ENCODE results near the gene OLA1. TPM values are rescaled to one million over a fixed set of nuclear protein-coding genes. Genes with fewer than 3 reads are reported as not detected.

OLA1 gene
- total RNA-seq, 4 donors from 2014 or later = 72.7 to 85.1 (median 78.3) TPM

DNA sequence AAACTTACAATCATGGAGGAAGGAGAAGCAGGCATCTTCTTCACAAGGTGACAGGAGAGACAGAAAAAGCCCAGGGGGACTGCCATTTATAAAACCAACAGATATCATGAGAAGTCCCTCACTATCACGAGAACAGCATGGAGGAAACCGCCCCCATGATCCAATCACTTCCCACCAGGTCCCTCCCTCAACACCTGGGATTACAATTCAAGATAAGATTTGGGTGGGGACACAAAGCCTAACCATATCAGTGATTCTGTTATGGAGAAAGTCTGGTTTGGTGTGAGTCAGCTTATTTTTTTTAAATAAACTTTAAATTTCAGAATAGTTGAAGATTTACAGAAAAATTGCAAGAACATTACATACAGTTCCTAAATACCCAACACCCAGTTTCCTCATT is 198.4 kb downstream of the OLA1 start:
- H3K9me3 ChIP-seq = no peaks in the 10 kb centered on the region
- H3K27ac ChIP-seq = no peak overlapping the region
- H3K4me3 ChIP-seq = no peak overlapping the region
- DNase-seq = no peak
- H3K36me3 ChIP-seq = no peaks in the 10 kb centered on the region
- 54 to 74% methylated on average over 2 of the region's 2 CpGs for WGBS, 2 donors
- TF ChIP-seq POLR2A (IDR thresholded peaks at IDR 0.05) = no peak
- TF ChIP-seq, protein P1, sequence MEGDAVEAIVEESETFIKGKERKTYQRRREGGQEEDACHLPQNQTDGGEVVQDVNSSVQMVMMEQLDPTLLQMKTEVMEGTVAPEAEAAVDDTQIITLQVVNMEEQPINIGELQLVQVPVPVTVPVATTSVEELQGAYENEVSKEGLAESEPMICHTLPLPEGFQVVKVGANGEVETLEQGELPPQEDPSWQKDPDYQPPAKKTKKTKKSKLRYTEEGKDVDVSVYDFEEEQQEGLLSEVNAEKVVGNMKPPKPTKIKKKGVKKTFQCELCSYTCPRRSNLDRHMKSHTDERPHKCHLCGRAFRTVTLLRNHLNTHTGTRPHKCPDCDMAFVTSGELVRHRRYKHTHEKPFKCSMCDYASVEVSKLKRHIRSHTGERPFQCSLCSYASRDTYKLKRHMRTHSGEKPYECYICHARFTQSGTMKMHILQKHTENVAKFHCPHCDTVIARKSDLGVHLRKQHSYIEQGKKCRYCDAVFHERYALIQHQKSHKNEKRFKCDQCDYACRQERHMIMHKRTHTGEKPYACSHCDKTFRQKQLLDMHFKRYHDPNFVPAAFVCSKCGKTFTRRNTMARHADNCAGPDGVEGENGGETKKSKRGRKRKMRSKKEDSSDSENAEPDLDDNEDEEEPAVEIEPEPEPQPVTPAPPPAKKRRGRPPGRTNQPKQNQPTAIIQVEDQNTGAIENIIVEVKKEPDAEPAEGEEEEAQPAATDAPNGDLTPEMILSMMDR (IDR thresholded peaks at IDR 0.05) = no peak
- peaks cover 0 to 39% (median 11%) of the 10 kb centered on the region in 3 donors for H3K4me1 ChIP-seq
- intact Hi-C loops (cut with DNase I) = loop anchor here (10.0 kb wide), 1 partner anchor 165 kb away; no protein-coding TSS in a partner anchor
- H3K27me3 ChIP-seq = no peaks in the 10 kb centered on the region

DNA sequence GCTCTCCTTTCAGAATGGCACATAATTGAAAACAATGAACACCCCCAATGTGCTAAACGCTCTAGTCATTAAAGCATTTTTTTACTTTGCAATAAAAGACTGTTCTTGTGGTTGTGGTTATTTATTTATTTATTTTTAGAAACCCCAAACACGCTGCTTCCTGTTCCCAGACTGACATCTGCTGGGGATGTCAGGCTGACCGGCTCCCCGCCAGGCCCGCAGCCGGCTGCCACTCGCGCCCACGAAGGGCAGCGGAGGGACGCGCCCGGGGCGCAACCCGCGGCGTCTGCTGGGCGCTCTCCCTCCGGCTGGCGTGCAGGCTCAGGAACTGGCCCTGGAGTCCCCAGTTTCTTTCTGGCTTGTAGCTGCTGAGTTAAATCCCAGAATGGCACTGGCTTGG is 200.1 kb downstream of the OLA1 start:
- H3K9me3 ChIP-seq = no peaks in the 10 kb centered on the region
- TF ChIP-seq, protein P1 (IDR thresholded peaks at IDR 0.05) = no peak
- no peak for TF ChIP-seq POLR2A (IDR thresholded peaks at IDR 0.05)
- DNase-seq = no peak
- H3K4me1 ChIP-seq = peaks cover 0 to 22% (median 6%) of the 10 kb centered on the region in 3 donors
- 87 to 90% methylated on average over 13 to 16 of the region's 20 CpGs for whole genome bisulfite sequencing, 2 donors
- intact Hi-C loops (cut with DNase I) = no loop called here
- no peaks in the 10 kb centered on the region for H3K27me3 ChIP-seq
- H3K4me3 ChIP-seq = no peak overlapping the region
- H3K36me3 ChIP-seq = no peaks in the 10 kb centered on the region
- H3K27ac ChIP-seq = no peak overlapping the region

DNA sequence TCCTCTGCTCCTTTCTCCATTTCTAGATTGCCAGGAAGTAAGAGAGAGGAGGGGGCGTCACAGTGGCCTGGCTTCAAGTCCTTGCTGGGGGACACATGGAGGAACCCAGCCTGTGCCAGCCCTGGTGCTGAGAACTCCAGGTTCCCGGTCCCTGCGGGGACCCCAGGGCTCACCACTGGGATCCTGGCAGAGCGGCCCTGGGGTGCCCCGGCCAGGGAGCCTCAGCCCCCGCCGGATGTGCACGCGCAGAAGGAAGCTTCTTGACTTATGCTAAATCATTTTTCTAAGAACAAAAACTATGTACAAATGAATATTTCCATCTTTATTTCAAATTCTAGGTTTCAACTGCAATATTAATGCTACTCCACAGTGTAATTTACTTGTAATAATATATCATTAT is 200.6 kb downstream of the OLA1 start:
- intact Hi-C loops (cut with DNase I) = no loop called here

DNA sequence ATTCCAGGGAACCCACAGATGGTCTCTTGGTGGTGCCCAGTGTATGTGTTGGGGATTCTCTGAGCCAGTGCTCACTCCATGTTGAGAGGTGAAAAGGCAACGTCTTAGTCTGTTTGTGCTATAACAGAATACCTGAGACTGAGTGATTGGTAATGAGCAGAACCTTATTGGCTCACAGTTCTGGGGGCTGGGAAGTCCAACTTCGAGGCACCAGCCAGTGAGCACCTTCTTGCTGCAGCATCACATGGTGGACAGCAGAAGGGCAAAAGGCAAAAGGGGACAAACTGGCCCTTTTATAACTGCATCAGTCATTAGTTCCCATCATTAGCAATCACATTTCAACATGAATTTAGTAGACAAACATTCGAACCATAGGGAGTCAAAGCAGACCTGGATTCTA is 202.2 kb downstream of the OLA1 start:
- DNase-seq = no peak
- 68 to 84% methylated on average over 3 of the region's 3 CpGs for WGBS, 2 donors

More for the DNA sequence above, 200.6 kb downstream of the OLA1 start:
- Histone ChIP-seq H3K4me1 (peaks cover 0 to 17% (median 6%) of the 10 kb centered on the region in 3 donors), H3K27ac (no peak overlapping the region), H3K4me3 (no peak overlapping the region), H3K27me3 (no peaks in the 10 kb centered on the region), H3K36me3 (no peaks in the 10 kb centered on the region), H3K9me3 (no peaks in the 10 kb centered on the region)
- DNase-seq = no peak
- TF ChIP-seq, protein P1 (IDR thresholded peaks at IDR 0.05) = no peak
- TF ChIP-seq POLR2A (IDR thresholded peaks at IDR 0.05) = no peak
- 88% methylated on average over 9 of the region's 9 CpGs for WGBS, 2 donors

DNA sequence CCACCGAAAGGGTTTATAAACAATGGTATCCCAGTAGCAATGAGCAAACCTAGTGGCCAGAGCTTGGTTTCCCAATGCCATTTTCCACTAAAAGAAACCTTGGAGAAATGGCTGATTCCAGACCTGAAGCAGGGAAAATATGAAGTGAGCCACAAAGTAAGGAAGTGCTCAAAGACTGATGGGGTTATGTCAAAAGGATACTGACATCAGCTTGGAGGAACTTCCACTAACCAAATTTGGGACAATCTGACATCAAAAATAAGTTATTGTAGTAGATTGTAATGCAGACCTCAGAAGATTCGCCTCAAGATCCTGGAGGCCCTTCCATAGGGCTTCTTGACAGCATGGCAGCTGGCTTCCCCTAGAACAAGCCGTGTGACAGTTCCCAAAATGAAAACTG is 203.8 kb downstream of the OLA1 start:
- no peak overlapping the region for H3K4me3 ChIP-seq
- no peak for TF ChIP-seq POLR2A (IDR thresholded peaks at IDR 0.05)
- TF ChIP-seq, protein P1 (IDR thresholded peaks at IDR 0.05) = no peak
- intact Hi-C loops (cut with DNase I) = no loop called here
- H3K4me1 ChIP-seq = peaks cover 0 to 9% (median 1%) of the 10 kb centered on the region in 3 donors
- H3K36me3 ChIP-seq = no peaks in the 10 kb centered on the region
- no peaks in the 10 kb centered on the region for H3K27me3 ChIP-seq
- no peak overlapping the region for H3K27ac ChIP-seq
- no peaks in the 10 kb centered on the region for H3K9me3 ChIP-seq
- WGBS, 2 donors = 74 to 83% methylated on average over 3 of the region's 3 CpGs
- DNase-seq = no peak

More for the DNA sequence above, 202.2 kb downstream of the OLA1 start:
- TF ChIP-seq, protein P1 (IDR thresholded peaks at IDR 0.05) = no peak
- no peak for TF ChIP-seq POLR2A (IDR thresholded peaks at IDR 0.05)
- intact Hi-C loops (cut with DNase I) = no loop called here
- Histone ChIP-seq H3K4me3 (no peak overlapping the region), H3K9me3 (no peaks in the 10 kb centered on the region), H3K36me3 (no peaks in the 10 kb centered on the region), H3K27ac (no peak overlapping the region), H3K4me1 (peaks cover 0 to 1% (median 0%) of the 10 kb centered on the region in 3 donors), H3K27me3 (no peaks in the 10 kb centered on the region)

Measured in esophagus squamous epithelium (tissue), 5 donors.